Transverse colon (tissue), 4 donors: ENCODE measurements around the gene OTOGL. TPM values are rescaled to one million over a fixed set of nuclear protein-coding genes. Genes with fewer than 3 reads are reported as not detected.

Experiments
- DNase-seq: peaks from one replicate; pipeline ENCODE4 v3.0.0-alpha.2; 2019
- H3K27ac ChIP-seq, 4 donors: fragments of 200-600 bp; sonication (generic); 2 replicates each; pipeline ENCODE4 v1.5.1; 2016 to 2018; ENCODE audit warnings: inconsistent platforms in 4 of 4
- H3K27me3 ChIP-seq: fragments of 200-600 bp; sonication (generic); 2 replicates; pipeline ENCODE4 v1.5.1; 2017; ENCODE audit warnings: inconsistent platforms
- H3K36me3 ChIP-seq, 4 donors: fragments of 200-600 bp; sonication (generic); 2 replicates each; pipeline ENCODE4 v1.5.1; 2017 to 2019; ENCODE audit warnings: inconsistent platforms in 4 of 4
- H3K4me1 ChIP-seq, 4 donors: fragments of 200-600 bp; sonication (generic); 2 replicates each; pipeline ENCODE4 v1.5.1; 2017 to 2020; ENCODE audit warnings: inconsistent platforms in 4 of 4
- H3K4me3 ChIP-seq, 4 donors: fragments of 200-600 bp; sonication (generic); 1 replicate in 1 of 4; 2 replicates in 3 of 4; pipeline versions ENCODE4 v1.5.1 to v1.6.1; 2017 to 2019; ENCODE audit warnings: inconsistent platforms in 4 of 4
- H3K9me3 ChIP-seq, 2 donors: fragments of 200-600 bp; sonication (generic); 2 replicates each; pipeline ENCODE4 v1.5.1; 2017 to 2019; ENCODE audit warnings: inconsistent platforms in 2 of 2
- CTCF ChIP-seq, 5 experiments: fragments of 200-600 bp in 3 of 5; fragments of 450-650 bp in 2 of 5; sonication (generic) in 3 of 5; IDR thresholded peaks; 1 replicate in 2 of 5; 2 replicates in 3 of 5; pipeline ENCODE4 v1.5.1; 2016 to 2017; ENCODE audit warnings: antibody characterized with exemption in 5 of 5, inconsistent platforms in 3 of 5, mild to moderate bottlenecking in 2 of 5, moderate library complexity in 1 of 5
- EP300 ChIP-seq: sonication (generic); formaldehyde crosslinking; IDR thresholded peaks from one replicate; pipeline ENCODE4 v1.6.1; 2017; ENCODE audit warnings: antibody characterized with exemption, low read depth
- POLR2A ChIP-seq: fragments of 450-650 bp; IDR thresholded peaks from one replicate; pipeline ENCODE4 v1.6.1; 2016; ENCODE audit warnings: antibody characterized with exemption, mild to moderate bottlenecking, moderate library complexity
- POLR2AphosphoS5 ChIP-seq, 3 donors: sonication (generic); formaldehyde crosslinking; IDR thresholded peaks; one replicate each; pipeline ENCODE4 v1.6.1; 2016; ENCODE audit warnings: antibody characterized with exemption in 3 of 3
- WGBS, 2 donors: methylation state at CpG; one replicate each; pipeline ENCODE4 v1.1.5; 2018; ENCODE audit warnings: low coverage in 1 of 2; 5-methylcytosine and 5-hydroxymethylcytosine counted together
- in situ Hi-C, 4 donors: fragments of 200-750 bp; cut with MboI; loops; one replicate each; pipeline versions ENCODE4 v1.15.0 to v1.15.1; 2017; ENCODE audit warnings: low sequenced_read_pairs in 3 of 4, low pct_ligation_motif_present in 1 of 4, low pct_unique_long_range_greater_than_20kb in 1 of 4
- intact Hi-C: fragments of 100-400 bp; cut with DNase I; formaldehyde crosslinking; loops from one replicate; pipeline ENCODE4 v1.15.1; 2023; ENCODE audit warnings: low total_unique reads
- total RNA-seq, 4 donors: library from RNA; depleted of rRNA; stranded (reverse); fragments of >200 nt; gene quantifications; one replicate each; pipeline ENCODE4 v1.1.0, GENCODE V29; 2016

OTOGL gene
- total RNA-seq, 4 donors from 2014 or later = 0.32 to 0.60 (median 0.41) TPM; not detected in 1

- Histone ChIP-seq H3K4me1 (no peaks in the 10 kb centered on the region), H3K36me3 (no peaks in the 10 kb centered on the region), H3K27ac (no peak overlapping the region), H3K9me3 (no peaks in the 10 kb centered on the region), H3K27me3 (no peaks in the 10 kb centered on the region), H3K4me3 (no peak overlapping the region)
- intact Hi-C loops (no loop called here), in situ Hi-C loops (no loop called here)
- DNase-seq = no peak
- TF ChIP-seq EP300 (no peak), CTCF (IDR thresholded peaks at IDR 0.05) (no peak), POLR2A (no peak), POLR2AphosphoS5 (IDR thresholded peaks at IDR 0.05) (no peak)
Measured at GRCh38 chr12:80168936-80169335, 69.6 kb downstream of the OTOGL start.

- Histone ChIP-seq H3K36me3 (no peaks in the 10 kb centered on the region), H3K27me3 (no peaks in the 10 kb centered on the region), H3K27ac (no peak overlapping the region), H3K4me3 (no peak overlapping the region), H3K4me1 (no peaks in the 10 kb centered on the region), H3K9me3 (no peaks in the 10 kb centered on the region)
- 61 to 100% methylated on average over 1 to 2 of the region's 2 CpGs for WGBS, 2 donors
- in situ Hi-C loops (no loop called here), intact Hi-C loops (no loop called here)
- no peak for TF ChIP-seq CTCF (IDR thresholded peaks at IDR 0.05)
- no peak for TF ChIP-seq POLR2A
- no peak for TF ChIP-seq EP300
- TF ChIP-seq POLR2AphosphoS5 (IDR thresholded peaks at IDR 0.05) = no peak
- DNase-seq = no peak
Measured at GRCh38 chr12:80170915-80171314, 71.6 kb downstream of the OTOGL start.

- Histone ChIP-seq H3K4me3 (no peak overlapping the region), H3K4me1 (no peaks in the 10 kb centered on the region), H3K27ac (no peak overlapping the region), H3K36me3 (no peaks in the 10 kb centered on the region), H3K27me3 (no peaks in the 10 kb centered on the region), H3K9me3 (no peaks in the 10 kb centered on the region)
- 80 to 93% methylated on average over 3 to 5 of the region's 5 CpGs for WGBS, 2 donors
- intact Hi-C loops = no loop called here
- no peak for TF ChIP-seq POLR2A
- no peak for TF ChIP-seq EP300
- no peak for TF ChIP-seq POLR2AphosphoS5 (IDR thresholded peaks at IDR 0.05)
- no peak for TF ChIP-seq CTCF (IDR thresholded peaks at IDR 0.05)
- in situ Hi-C loops = no loop called here
- DNase-seq = no peak
Measured at GRCh38 chr12:80173083-80173864, 73.9 kb downstream of the OTOGL start.

GRCh38 chr12:80175307-80175930 is 76.1 kb downstream of the OTOGL start:
- DNase-seq = no peak
- intact Hi-C loops (no loop called here), in situ Hi-C loops (loop anchor here in 2 of 4 donors (25.0 kb wide), 4 partner anchors 288 to 788 kb away; no protein-coding TSS in a partner anchor)
- Histone ChIP-seq H3K36me3 (no peaks in the 10 kb centered on the region), H3K4me3 (no peak overlapping the region), H3K9me3 (no peaks in the 10 kb centered on the region), H3K27me3 (no peaks in the 10 kb centered on the region), H3K27ac (no peak overlapping the region), H3K4me1 (no peaks in the 10 kb centered on the region)
- TF ChIP-seq POLR2AphosphoS5 (IDR thresholded peaks at IDR 0.05) (no peak), POLR2A (no peak), CTCF (IDR thresholded peaks at IDR 0.05) (no peak), EP300 (no peak)
- 68 to 79% methylated on average over 2 of the region's 2 CpGs for WGBS, 2 donors
